CD4-positive, alpha-beta T cell treated with Interferon alpha-2 for 1 hour (primary cell): Measurements from ENCODE around the gene EID3.
A peak's percentile ranks its signal among the peaks of the same experiment; 100 is the strongest.
"Not testable (repeated sequence)": the region's sequence is repeated elsewhere in the genome, so short reads cannot be mapped to it uniquely, and the experiment has no call there.

ENCODE experiments used
- DNase-seq, 2 donors: peaks; one replicate each; pipeline ENCODE4 v3.0.0-alpha.2; 2020 to 2022

Gene EID3

DNA sequence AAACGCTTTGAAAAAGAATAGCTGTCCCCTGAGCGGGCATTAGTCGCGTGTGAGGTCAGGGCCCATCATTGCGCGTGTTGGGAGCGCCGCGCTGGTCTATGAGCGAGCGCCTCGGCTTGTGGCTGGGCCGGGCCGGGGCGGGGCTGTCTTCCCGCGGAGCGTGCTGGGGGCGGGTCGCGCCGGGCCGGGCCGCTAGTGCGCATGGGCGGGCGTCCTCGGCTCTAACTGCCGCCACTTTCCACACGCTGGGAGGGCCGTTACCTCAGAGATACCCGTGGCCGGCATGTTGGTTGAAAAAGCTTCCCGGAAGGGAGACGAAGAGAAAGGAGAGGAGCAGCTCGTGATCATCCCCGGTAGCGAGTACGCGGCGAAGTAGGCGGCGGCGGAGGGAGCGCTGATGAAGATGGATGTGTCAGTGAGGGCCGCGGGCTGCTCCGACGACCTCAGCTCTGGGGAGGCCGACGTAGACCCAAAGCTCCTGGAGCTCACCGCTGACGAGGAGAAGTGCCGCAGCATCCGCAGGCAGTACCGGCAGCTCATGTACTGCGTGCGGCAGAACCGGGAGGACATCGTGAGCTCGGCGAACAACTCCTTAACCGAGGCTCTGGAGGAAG lies at the start of gene EID3:
TSS of gene EID3 (plus strand) at position 202 of the 614 bp plus-strand sequence. CDS start at position 398, 196 bp downstream.
- peak; percentile 91 to 94 for DNase-seq

DNA sequence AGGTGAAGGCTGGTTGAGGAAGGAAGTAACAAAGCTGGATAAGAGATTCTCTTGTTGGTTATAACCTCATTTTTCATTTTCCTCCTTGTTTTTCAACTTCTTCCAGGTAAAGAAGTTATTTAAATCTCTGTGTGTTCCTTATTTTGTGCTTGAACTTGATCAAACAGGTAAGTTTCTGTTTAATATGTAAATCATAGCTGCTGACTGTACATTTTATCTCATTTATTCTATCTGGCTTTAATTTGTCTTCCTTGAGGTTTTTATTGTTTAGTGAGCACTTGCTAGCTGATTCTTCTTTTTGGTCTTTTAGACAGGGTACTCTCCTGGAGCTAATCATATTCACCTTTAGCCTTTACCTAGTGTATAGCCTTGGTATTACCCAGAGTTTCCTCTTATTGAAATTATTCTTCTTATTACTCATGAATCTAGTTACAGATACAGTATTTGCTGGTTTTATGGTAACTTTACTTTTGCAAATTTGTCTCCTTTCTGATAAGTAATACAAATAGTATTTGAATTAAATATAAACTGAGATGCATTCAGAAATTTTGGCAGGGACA lies 45.5 kb upstream of the EID3 start:
- no peak for DNase-seq

DNA sequence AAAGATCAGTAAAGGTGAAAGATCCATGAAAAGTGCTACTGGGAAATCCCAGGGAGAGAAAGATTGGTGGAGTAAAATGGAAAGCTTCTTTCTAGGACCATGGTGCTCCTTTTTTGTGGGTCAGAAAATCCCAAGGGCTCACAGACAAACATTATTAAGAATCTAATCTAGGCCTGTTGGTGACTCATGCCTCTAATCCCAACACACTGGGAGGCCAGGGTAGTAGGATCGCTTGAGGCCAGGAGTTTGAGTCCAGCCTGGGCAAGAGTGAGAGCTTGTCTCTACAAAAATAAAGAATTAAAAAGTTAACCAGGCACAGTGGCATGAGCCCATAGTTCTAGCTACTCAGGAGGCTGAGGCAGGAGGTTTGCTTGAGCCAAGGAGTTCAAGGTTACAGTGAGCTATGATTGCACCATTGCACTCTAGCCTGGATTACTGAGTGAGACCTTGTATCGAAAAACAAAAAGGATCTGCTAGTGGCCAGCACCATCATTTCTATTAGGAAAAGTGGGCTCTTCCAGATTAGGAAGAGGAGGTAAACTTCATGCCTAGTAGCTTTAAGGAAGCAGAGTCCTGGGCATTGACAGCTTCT lies 45.0 kb upstream of the EID3 start:
- no peak for DNase-seq

DNA sequence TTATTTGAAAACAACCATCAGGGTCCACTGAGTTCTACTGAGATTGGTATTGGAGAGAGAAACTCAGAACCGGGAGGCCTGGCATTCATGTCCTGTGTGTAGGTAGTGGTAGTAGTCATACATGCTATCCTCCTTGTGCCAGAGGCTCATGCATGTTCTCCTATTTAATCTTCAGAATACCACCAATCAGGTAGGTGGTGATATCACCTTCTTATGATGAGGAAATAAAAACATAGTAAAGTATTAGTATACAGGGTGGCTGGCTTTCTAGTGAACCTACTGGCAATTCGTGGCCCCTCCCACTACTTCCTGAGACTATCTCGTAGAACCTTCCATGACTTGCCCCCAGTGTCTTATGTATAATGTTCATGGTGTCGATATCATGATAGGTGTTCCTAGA lies 40.5 kb upstream of the EID3 start:
- no peak for DNase-seq

DNA sequence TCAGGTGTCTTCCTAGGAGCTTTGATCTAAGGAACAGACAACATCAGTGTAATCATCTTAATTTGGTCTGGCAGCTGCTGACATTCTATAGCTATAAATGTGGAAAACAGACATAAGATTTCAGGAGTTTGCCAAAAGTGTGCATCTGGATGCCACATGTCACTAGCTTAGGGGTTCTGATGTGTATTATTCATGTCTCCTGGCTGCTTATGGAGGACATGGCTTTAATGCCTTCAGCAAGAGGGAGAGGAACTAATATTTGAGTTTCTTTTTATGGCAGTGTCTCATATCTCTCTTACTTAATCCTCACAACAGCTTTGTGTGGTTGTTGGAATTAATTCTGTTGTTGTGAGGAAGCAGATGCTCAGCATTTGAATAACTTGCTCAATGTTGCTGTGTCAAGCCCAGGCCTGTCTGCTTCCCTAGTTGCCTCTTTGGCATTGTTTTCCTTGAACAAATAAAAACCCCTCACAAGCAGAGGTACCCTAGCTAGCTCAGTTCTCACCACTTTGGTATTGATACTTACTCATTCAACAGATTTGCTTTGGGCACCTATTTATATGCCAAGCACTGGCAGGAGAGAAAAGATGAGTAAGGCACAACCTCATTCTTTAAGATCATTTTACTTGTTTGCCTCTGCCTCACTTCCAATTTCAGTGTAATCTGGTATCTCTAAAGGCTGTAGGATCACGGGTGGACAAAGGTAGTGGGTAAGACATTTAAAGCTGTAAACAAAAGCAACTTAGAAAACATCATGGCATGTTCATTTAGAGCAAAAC lies 39.8 kb upstream of the EID3 start:
- no peak for DNase-seq

DNA sequence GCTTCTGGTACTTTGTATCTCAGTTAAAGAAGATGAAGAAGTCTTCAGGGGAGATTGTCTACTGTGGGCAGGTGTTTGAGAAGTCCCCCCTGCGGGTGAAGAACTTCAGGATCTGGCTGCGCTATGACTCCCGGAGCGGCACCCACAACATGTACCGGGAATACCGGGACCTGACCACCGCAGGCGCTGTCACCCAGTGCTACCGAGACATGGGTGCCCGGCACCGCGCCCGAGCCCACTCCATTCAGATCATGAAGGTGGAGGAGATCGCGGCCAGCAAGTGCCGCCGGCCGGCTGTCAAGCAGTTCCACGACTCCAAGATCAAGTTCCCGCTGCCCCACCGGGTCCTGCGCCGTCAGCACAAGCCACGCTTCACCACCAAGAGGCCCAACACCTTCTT lies 38.1 kb upstream of the EID3 start:
- DNase-seq = not testable (repeated sequence)

DNA sequence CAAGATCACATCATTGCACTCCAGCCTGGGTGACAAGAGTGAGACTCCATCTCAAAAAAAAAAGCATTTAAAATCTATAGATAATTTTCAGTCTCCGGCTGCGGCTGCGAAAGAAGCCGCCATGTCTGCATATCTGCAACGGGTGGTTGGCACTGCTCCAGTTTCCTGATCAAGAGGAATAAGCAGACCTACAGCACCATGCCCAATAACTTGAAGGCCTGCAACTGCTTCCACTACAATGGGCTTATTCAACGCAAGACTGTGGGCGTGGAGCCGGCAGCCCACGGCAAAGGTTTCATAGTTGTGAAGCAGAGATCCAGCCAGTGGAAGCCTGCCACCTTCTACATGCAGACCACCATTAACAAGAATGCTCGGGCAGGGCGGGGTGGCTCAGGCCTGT lies 30.6 kb upstream of the EID3 start:
- no peak for DNase-seq

DNA sequence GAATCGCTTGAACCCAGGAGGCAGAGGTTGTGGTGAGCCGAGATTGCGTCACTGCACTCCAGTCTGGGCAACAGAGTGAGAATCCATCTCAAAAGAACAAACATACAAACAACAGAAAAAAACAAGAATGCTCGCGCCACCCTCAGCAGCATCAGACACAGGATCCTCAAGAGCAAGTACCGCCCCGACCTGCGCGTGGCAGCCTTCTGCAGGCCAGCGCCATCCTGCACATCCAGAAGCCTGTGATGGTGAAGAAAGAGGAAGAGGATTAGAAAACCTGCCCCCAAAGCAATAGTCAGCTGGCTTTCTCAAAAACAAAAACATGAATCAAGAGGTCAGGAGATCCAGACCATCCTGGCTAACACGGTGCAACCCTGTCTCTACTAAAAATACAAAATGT lies 30.0 kb upstream of the EID3 start:
- no peak for DNase-seq

DNA sequence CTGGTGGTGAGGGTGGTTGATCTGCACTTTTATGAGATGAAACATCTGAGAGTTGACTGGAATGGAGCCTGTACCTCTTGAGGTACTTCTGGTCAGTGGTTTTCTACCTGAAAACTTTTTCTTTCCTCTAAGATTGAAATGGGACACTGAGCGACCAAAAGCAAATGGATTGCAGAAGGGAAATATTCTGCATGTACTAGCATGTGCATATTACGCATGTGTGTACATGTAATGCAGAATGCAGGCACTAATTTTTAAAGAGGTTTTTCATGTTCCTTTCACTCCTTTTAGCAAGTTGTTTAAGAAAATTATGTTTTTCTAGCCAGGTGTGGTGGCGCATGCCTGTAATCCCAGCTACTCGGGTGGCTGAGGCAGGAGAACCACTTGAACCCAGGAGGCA lies 28.7 kb upstream of the EID3 start:
- DNase-seq = no peak

DNA sequence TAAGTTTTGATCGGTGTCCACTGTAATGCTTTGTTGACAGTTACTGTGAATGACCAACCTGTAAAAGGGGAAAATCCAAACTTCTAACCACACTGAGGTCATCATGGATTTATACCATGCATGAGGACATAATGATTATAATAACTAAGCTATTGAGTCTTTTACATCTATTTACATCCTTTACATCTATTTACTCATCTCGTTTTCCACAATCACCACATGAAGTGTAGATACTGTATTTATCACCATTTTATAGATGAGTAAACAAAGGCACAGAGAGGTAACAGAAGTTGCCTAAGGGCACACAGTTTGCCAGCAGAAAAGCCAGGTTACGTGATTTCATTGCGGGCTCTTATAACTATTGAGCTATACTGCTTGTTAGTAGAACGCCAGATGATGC lies 27.9 kb upstream of the EID3 start:
- DNase-seq = no peak

DNA sequence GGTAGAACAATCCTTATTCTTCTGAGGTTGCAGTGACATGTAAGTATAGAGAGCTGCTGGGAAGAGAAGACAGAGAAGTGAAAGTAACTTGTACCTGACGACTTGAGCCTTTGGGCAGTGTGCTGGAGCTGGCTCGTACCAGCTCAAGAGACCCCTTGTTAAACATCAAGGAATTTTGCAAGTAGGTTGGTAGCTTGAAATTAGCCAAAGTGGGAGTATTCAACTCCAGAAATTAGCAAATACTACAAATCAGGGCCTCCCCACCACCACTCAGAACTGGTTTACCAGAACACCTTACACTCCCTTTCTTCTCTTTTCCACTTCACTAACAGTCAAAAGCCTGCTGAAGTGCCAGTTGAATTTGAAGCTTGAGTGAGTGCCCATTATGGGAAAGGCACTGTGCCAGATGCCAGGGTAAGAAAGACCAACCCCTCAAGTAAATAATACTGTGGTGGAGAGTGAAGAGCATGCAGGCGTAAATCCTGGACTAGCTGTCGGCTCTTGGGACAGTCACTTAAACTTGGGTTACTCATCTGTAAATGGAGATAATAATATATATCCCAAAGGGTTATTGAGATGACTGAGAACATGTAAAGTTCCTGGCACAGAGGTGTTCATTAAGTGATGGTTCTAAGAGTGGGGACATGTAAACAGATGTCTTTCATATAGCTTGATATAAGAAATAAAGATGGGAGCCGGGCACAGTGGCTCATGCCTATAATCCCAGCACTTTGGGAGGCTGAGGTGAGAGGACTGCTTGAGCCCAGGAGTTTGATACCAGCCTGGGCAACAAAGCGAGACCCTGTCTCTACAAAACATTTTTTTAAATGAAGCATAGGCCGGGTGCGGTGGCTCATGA lies 27.0 kb upstream of the EID3 start:
- DNase-seq = no peak

DNA sequence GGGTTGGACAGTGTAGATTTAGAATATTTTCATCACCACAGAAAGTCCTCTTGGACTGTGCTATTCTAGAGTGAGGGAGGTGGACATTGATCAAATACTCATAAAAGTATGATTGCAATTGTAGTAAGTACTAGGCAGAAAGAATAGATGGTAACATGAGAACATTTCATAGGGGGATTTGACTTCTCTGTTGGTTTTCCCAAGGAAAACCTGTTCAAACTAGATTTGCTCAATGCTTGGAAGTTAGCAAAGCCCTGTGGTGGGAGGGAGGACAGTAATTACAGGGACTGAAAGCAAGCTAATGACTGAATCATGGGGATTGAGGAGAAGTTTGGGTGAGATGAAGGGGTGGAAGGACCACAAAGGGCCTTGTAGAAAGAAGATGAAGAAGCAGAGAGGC lies 24.4 kb upstream of the EID3 start:
- no peak for DNase-seq

DNA sequence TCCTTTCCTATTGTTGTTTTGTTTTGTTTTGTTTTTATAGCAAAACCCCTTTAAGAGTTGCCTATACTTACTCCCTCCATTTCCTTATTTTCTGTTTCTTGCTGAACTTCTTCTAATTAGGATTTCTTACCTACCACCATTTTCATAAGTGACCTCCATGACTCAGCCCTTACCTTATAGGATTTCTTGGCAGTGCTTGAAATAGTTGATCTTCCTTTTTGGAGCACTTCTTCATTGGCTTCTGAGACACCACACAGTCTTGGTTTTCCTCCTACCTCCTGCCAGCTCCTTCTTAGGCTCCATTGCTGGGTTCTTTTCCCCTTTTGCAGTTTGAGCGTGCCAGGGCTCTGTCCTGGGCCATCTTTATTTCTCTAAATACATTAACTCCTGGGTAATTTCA lies 23.4 kb upstream of the EID3 start:
- DNase-seq = no peak

DNA sequence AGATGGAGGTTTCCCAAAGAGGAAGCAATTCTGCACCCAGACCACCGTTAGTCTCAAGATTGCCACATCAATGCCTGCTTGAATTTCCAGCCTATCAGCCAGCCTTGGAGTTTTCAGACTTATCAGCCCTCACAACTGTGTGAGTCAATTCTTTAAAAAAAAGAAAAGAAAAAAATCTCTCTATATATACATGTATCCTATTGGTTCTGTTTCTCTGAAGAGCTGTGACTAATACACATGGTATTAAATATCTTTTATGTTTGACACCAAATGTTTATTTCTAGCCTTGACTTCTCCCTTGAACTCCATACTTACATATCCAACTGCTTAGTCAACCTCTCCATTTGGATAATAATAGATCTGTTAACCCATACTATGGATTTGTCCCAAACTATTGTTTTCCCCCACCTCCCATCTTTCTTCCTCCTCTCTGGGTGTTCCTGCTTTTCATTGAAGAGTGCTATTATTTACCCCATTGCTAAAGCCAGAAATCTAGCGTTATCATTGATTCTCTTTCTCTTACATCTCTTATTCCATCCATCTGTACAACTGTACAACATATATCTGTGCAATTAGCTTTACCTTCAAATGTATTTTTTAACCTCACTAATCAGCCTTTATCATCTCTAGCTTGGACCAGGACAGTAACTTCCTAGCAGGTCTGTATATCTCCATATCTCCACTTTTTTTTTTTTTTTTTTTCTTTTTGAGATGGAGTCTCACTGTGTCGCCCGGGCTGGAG lies 22.7 kb upstream of the EID3 start:
- no peak for DNase-seq

DNA sequence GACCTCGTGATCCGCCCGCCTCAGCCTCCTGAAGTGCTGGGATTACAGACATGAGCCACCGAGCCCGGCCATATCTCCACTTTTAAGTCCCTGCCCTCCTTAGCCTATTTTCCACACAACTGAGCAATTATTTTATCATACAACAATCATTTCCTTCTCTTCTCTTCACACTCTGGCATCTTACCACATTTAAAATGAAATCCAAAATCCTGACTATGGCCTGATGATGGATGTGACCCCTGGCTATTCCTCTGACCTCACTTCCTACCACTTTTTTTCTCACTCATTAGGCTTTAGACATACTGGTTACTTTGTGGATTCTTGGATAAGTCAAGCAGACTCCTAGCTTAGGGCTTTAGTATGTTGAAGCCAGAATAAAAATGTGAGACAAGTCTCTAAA lies 21.9 kb upstream of the EID3 start:
- no peak for DNase-seq

DNA sequence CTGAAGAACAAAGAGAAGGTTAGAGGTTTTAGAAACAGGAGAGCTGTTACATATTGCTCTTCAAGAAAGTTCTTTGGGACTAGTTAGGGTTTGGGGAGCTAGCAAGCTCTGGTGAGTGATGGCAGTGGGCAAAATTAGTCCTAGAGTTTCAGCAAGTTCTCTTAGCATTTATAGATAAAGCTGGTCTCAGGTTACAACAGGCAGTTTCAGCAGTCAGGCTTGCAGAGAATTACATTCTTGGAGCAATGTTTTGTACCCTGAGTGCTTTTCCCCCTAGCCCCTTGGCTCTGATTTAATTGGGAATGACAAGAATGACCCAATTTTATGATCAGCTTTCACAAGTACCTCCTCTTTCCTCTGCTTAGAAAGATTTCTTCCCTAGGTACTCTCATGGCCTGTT lies 21.4 kb upstream of the EID3 start:
- no peak for DNase-seq

DNA sequence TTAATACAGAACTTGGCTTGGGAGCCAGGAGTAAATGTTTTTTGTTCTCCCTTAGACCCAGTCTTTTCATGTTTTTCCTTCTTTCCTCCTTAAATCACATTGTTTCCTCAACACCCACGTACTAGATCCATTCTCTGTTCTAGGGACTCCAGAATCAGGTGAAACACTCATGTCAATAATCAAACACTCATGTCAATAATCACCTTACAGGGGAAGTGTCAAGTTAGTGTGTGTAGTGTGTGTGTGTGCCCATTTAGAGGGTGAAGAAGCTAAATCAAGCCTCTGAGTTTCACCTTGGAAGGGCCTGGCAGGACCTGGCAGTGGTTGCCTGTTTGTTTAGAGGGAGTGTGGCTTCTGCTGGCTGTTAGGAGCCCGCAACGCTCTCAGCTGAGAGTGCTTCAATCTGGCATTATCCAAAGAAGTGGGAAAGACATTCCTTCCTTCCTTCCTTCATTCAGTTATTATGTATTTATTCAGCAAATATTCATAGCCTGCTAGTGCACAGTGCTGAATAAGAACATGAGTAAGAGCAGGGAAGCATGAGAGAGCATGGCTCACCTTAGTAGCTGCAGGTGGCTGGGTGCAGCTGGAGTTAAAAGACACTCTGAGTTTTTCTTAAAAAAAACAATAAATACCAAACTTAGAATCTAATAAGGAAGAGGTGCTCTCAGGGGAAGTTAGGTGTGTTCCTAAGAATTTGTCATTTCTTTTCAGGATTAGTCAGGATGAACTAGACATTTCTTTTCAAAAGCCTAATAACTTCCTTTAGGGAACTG lies 17.6 kb upstream of the EID3 start:
- DNase-seq = no peak

DNA sequence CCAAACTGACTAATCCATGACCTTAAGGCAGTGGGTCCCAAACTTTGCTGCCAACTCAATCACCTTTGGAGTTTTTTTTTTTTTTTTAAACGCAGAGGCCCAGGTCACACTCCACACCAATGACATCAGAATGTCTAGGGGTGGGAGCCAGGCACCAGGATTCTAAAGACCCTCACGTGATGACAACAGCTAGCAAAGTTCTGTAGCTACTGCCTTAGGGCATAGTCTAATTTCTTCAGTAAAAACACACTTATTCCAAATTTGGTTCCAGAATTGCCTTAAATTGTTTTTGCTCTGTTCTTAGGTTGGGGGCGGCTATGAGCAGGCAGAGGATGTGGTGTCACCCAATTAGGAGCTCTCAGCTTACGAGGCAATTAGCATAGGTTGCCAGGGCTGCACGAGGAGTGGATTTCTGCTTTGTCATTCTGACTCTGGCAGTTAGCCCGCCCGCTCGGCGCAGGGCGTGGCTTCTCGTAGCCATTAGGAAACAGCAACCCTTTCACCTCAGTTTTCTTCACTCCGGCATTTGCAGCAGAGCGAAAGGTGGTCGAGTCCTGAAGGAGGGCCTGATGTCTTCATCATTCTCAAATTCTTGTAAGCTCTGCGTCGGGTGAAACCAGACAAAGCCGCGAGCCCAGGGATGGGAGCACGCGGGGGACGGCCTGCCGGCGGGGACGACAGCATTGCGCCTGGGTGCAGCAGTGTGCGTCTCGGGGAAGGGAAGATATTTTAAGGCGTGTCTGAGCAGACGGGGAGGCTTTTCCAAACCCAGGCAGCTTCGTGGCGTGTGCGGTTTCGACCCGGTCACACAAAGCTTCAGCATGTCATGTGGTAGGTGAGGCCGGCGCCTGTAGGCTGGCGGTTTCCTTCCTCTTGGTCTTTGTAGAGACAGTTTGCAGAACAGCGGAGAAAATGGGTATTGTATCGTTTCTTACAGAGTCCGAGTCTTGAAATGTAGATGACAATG lies 16.7 kb upstream of the EID3 start:
- DNase-seq = peak; percentile 88 to 91

DNA sequence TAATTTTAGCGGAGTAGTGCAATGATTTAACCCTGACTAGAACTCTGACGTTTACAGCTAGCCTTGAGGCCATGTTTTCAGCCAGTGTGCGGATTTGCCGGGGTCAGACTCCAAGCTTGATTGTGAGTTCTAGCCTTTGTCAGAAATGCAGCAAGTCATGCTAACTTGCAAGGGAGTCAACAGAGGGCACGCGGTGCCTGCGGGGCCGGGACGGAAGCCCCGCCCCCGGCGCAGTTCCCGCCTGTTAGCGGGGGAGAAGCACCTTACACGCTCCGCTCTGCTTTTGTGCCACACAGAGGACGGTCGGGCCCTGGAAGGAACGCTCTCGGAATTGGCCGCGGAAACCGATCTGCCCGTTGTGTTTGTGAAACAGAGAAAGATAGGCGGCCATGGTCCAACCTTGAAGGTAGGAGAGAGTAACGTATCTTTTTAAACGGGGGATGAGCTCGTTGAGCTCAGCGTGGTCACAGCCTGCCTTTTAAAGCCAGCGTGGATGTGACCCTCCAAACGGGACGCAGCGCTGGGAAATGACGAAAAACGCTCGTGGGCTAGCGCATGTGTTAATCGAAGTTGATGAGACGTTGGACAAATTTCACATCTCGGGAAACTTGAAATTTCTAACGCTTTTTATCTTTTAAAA lies 14.8 kb upstream of the EID3 start:
- DNase-seq = peak; percentile 86 to 89

DNA sequence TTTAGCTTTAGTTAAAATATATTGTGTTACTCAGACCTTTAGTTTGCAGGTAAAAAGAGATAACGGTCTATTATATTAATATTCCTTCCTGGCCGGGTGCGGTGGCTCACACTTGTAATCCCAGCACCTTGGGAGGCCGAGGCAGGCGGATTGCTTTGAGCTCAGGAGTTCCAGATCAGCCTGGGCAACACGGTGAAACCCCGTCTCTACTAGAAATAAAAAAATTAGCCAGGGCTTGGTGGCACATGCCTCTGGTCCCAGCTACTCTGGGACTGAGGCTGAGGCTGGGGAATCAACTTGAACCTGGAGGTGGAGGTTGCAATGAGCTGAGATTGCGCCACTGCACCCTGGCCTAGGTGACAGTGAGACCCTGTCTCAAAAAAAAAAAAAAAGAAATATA lies 13.2 kb upstream of the EID3 start:
- DNase-seq = no peak
